GM12878 (cell line): Measurements from ENCODE around the gene MBD3L2B. TPM values are rescaled to one million over a fixed set of nuclear protein-coding genes. Genes with fewer than 3 reads are reported as not detected.

Experiments used
- ATAC-seq: fragments of 200-7000 bp; cut with Tn5 transposase; 3 replicates; pipeline ENCODE4 v1.9.1; 2020; ENCODE audit warnings: mild to moderate bottlenecking, moderate library complexity
- BruUV-seq: library from RNA; stranded (reverse); fragments of 400-500 nt; replicated peaks from 2 replicates; lab custom pipeline; 2021; lab: Mats Ljungman, UMichigan
- CTCF ChIA-PET: fragments of 300-600 bp; sonication (Branson Sonifier 250); formaldehyde crosslinking; extraction: SDS; loops from one replicate; lab custom pipeline; 2021; ENCODE audit warnings: inconsistent platforms; lab: Yijun Ruan, JAX
- POLR2A ChIA-PET: fragments of 350-600 bp; formaldehyde crosslinking; extraction: SDS; loops from one replicate; lab custom pipeline; 2021; ENCODE audit warnings: inconsistent platforms; lab: Charles Lee
- RAD21 ChIA-PET: fragments of 300-600 bp; sonication (Branson Sonifier 250); formaldehyde crosslinking; loops from one replicate; lab custom pipeline; 2023; ENCODE audit warnings: antibody characterized with exemption; ENCODE audit not compliant: unreplicated experiment; lab: Charles Lee
- SMC1A ChIA-PET: fragments of 300-600 bp; sonication (Branson Sonifier 250); formaldehyde crosslinking; loops from one replicate; lab custom pipeline; 2023; ENCODE audit not compliant: unreplicated experiment, uncharacterized antibody; lab: Charles Lee
- DNase-seq: peaks from one replicate; pipeline ENCODE4 v3.0.0-alpha.2; 2011; ENCODE audit warnings: low read depth, low spot score
- FAIRE-seq: peaks from 3 replicates; lab custom pipeline; 2011; peaks lifted over from hg19 to GRCh38; lab: Jason Lieb, UNC
- H2AFZ ChIP-seq: 2 replicates; pipeline ENCODE4 v1.6.0; 2011; ENCODE audit warnings: low read depth, low read length, control low read depth; ENCODE audit not compliant: control insufficient read depth
- H3K27ac ChIP-seq: 2 replicates; pipeline ENCODE4 v1.5.1; 2011; ENCODE audit warnings: control low read depth; ENCODE audit not compliant: control insufficient read depth, insufficient read depth
- H3K27me3 ChIP-seq, 2 experiments: replicated peaks in 1 of 2; 2 replicates each; pipeline versions ENCODE4 v1.6.0 to v1.6.1; 2011; ENCODE audit warnings: low read length in 1 of 2; ENCODE audit not compliant: control insufficient read depth in 2 of 2, insufficient read depth in 2 of 2
- H3K36me3 ChIP-seq, 2 experiments: 2 replicates each; pipeline ENCODE4 v1.5.1; 2011; ENCODE audit warnings: low read length in 1 of 2; ENCODE audit not compliant: control insufficient read depth in 2 of 2, insufficient read depth in 2 of 2
- H3K4me1 ChIP-seq: 2 replicates; pipeline ENCODE4 v1.6.1; 2011; ENCODE audit warnings: mild to moderate bottlenecking, low read length, moderate library complexity, mixed read lengths; ENCODE audit not compliant: control insufficient read depth, insufficient read depth
- H3K4me2 ChIP-seq: 2 replicates; pipeline ENCODE4 v1.6.0; 2011; ENCODE audit warnings: control low read depth; ENCODE audit not compliant: control insufficient read depth, insufficient read depth
- H3K4me3 ChIP-seq: fragments of 200-600 bp; sonication (generic); 2 replicates; pipeline ENCODE4 v1.5.1; 2016
- H3K79me2 ChIP-seq: 2 replicates; pipeline ENCODE4 v1.6.0; 2011; ENCODE audit warnings: low read length; ENCODE audit not compliant: control insufficient read depth, insufficient read depth
- H3K9ac ChIP-seq: 2 replicates; pipeline ENCODE4 v1.8.0; 2011; ENCODE audit warnings: low read length, control low read depth, mixed read lengths; ENCODE audit not compliant: control insufficient read depth, insufficient read depth
- H3K9me3 ChIP-seq: replicated peaks from 3 replicates; pipeline ENCODE4 v1.5.1; 2011; ENCODE audit warnings: mild to moderate bottlenecking, low read length; ENCODE audit not compliant: control insufficient read depth, insufficient read depth
- H4K20me1 ChIP-seq: 2 replicates; pipeline ENCODE4 v1.6.0; 2011; ENCODE audit not compliant: control insufficient read depth, insufficient read depth
- EGR1 ChIP-seq, 2 experiments: IDR thresholded peaks; 1 replicate in 1 of 2; 2 replicates in 1 of 2; pipeline ENCODE4 v1.6.1; 2011 to 2012; ENCODE audit warnings: low read depth in 2 of 2, low read length in 2 of 2, borderline replicate concordance in 1 of 2, mild to moderate bottlenecking in 1 of 2, moderate library complexity in 1 of 2
- NFYA ChIP-seq: IDR thresholded peaks from 2 replicates; pipeline ENCODE4 v1.6.1; 2011; ENCODE audit warnings: low read depth, mild to moderate bottlenecking, low read length, improper control_type of control experiment, borderline replicate concordance
- PKNOX1 ChIP-seq: fragments of 450-650 bp; IDR thresholded peaks from 2 replicates; pipeline ENCODE4 v1.6.1; 2016; ENCODE audit warnings: mild to moderate bottlenecking
- SMARCA5 ChIP-seq: fragments of 450-650 bp; IDR thresholded peaks from 2 replicates; pipeline ENCODE4 v1.6.1; 2017; ENCODE audit warnings: mild to moderate bottlenecking
- TAF1 ChIP-seq: IDR thresholded peaks from 2 replicates; pipeline ENCODE4 v1.6.1; 2011; ENCODE audit warnings: mild to moderate bottlenecking, low read depth, low read length, borderline replicate concordance
- WGBS: methylation state at CpG from one replicate; pipeline ENCODE4 v1.1.6; 2016; ENCODE audit warnings: low lambda C conversion rate; ENCODE audit not compliant: insufficient replicate concordance, insufficient coverage; ENCODE audit errors: missing lambda C conversion rate; 5-methylcytosine and 5-hydroxymethylcytosine counted together
- in situ Hi-C: fragments of 300-500 bp; cut with MboI; formaldehyde crosslinking; loops from 9 replicates; pipeline ENCODE4 v1.14.3; 2018; ENCODE audit warnings: mixed read lengths
- intact Hi-C: fragments of 100-400 bp; cut with micrococcal nuclease; formaldehyde crosslinking; loops from one replicate; pipeline ENCODE4 v1.14.2; 2022; ENCODE audit not compliant: unreplicated experiment
- polyA plus RNA-seq, 11 experiments: library from polyadenylated mRNA; depleted of rRNA in 4 of 11; unstranded in 6 of 11; stranded (reverse) in 5 of 11; fragments of >200 nt; fragmentation: Nextera tagmentation in 4 of 11; fragmentation: Illumina TruSeq in 1 of 11; extraction: Ambion mirVana in 4 of 11; extraction: Trizol in 1 of 11; gene quantifications; 1 replicate in 1 of 11; 2 replicates in 10 of 11; pipeline versions ENCODE4 v1.2.1 to v1.2.3, GENCODE V29; 2011 to 2016; ENCODE audit warnings: inconsistent platforms in 2 of 11, missing spikeins in 2 of 11, low read depth in 1 of 11
- total RNA-seq, 4 experiments: library from RNA; depleted of rRNA in 3 of 4; stranded (reverse); fragments of >200 nt in 3 of 4; fragmentation: Illumina TruSeq in 1 of 4; extraction: Trizol in 1 of 4; gene quantifications; 2 replicates each; pipeline versions ENCODE4 v1.2.1 to v1.2.3, GENCODE V29; 2013 to 2021
- TF ChIP-seq, protein P1 (sequence below): fragments of 450-650 bp; conservative IDR thresholded peaks from 2 replicates; pipeline ENCODE4 v1.6.1; 2017; ENCODE audit warnings: mild to moderate bottlenecking, moderate library complexity

MBD3L2B gene
- total and polyA plus RNA-seq, 10 of the 15 experiments (the other 5 are each of a cell fraction or from before 2014, with no cell fraction given): 0.10 TPM; not detected in 9

DNA sequence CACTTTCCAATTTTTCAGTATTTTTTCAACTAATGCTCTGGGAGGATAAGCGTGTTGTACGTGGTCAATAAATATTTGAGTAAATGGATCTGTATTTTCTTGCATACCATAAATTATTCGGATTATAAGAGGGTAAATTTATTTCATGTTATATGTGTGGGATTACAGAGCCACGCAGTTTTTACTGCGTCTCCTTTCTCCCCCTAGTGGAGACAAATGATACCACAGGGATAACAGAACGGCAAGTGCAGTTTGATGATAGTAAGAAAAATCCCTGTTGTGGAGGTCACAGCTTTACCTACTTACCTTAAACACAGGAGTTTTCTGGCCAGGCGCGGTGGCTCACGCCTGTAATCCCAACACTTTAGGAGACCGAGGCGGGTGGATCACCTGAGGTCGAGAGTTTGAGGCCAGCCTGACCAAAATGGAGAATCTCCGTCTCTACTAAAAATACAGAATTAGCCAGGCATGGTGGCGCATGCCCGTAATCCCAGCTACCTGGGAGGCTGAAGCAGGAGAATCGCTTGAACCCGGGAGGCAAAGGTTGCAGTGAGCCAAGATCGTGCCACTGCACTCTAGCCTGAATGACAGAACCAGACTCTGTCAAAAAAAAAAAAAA, 16.8 kb downstream of the MBD3L2B start:
- Histone ChIP-seq H3K4me2 (no peak overlapping the region), H3K79me2 (no peaks in the 10 kb centered on the region), H3K36me3 (no peaks in the 10 kb centered on the region), H3K4me3 (no peak overlapping the region), H4K20me1 (no peaks in the 10 kb centered on the region), H2AFZ (no peak overlapping the region), H3K9me3 (no peaks in the 10 kb centered on the region; the same call in 2 of the 3 replicates), H3K4me1 (peaks cover 3% of the 10 kb centered on the region; the same call in 1 of the 2 replicates), H3K9ac (no peak overlapping the region), H3K27me3 (no peaks in the 10 kb centered on the region), H3K27ac (no peak overlapping the region)
- in situ Hi-C loops: no loop called here
- BruUV-seq: no TSS peak
- no peak for TF ChIP-seq EGR1 (IDR thresholded peaks at IDR 0.05; ENCODE audit: borderline replicate concordance in 1 of 2, low read depth in 2 of 2, low read length in 2 of 2)
- TF ChIP-seq NFYA: no peak
- TF ChIP-seq PKNOX1: no peak
- TF ChIP-seq, protein P1, sequence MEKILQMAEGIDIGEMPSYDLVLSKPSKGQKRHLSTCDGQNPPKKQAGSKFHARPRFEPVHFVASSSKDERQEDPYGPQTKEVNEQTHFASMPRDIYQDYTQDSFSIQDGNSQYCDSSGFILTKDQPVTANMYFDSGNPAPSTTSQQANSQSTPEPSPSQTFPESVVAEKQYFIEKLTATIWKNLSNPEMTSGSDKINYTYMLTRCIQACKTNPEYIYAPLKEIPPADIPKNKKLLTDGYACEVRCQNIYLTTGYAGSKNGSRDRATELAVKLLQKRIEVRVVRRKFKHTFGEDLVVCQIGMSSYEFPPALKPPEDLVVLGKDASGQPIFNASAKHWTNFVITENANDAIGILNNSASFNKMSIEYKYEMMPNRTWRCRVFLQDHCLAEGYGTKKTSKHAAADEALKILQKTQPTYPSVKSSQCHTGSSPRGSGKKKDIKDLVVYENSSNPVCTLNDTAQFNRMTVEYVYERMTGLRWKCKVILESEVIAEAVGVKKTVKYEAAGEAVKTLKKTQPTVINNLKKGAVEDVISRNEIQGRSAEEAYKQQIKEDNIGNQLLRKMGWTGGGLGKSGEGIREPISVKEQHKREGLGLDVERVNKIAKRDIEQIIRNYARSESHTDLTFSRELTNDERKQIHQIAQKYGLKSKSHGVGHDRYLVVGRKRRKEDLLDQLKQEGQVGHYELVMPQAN: no peak
- no peak for TF ChIP-seq TAF1
- TF ChIP-seq SMARCA5: no peak
- intact Hi-C loops: no loop called here
- ChIA-PET CTCF (no interaction called here), SMC1A (no interaction called here), POLR2A (no interaction called here), RAD21 (interaction anchor here (1.2 kb wide), 1 partner anchor 11 kb away, joined by 3 read pairs; no protein-coding TSS in a partner anchor)
- 66% methylated on average over 13 of the region's 18 CpGs for WGBS
- no peak for DNase-seq
- no peak for ATAC-seq
- no peak for FAIRE-seq
